Measurements from ENCODE around the gene KCNT2.

- TF ChIP-seq MAX (IDR thresholded peaks at IDR 0.05; ENCODE audit: insufficient read depth, insufficient read length) (no peak), POLR2A (IDR thresholded peaks at IDR 0.05; ENCODE audit: low read depth, low read length) (no peak)
- TF ChIP-seq, protein P1, sequence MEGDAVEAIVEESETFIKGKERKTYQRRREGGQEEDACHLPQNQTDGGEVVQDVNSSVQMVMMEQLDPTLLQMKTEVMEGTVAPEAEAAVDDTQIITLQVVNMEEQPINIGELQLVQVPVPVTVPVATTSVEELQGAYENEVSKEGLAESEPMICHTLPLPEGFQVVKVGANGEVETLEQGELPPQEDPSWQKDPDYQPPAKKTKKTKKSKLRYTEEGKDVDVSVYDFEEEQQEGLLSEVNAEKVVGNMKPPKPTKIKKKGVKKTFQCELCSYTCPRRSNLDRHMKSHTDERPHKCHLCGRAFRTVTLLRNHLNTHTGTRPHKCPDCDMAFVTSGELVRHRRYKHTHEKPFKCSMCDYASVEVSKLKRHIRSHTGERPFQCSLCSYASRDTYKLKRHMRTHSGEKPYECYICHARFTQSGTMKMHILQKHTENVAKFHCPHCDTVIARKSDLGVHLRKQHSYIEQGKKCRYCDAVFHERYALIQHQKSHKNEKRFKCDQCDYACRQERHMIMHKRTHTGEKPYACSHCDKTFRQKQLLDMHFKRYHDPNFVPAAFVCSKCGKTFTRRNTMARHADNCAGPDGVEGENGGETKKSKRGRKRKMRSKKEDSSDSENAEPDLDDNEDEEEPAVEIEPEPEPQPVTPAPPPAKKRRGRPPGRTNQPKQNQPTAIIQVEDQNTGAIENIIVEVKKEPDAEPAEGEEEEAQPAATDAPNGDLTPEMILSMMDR (IDR thresholded peaks at IDR 0.05; ENCODE audit: extremely low read depth in 1 of 2, insufficient read depth in 1 of 2, low read depth in 1 of 2, low read length in 2 of 2): no peak
These were observed 42.2 kb upstream of the KCNT2 start for GRCh38 chr1:196650403-196650802.
